HG03159 (cell line): ENCODE measurements around the gene PFDN5.
A peak's percentile ranks its signal among the peaks of the same experiment; 100 is the strongest.

Experiments
- ATAC-seq: cut with Tn5 transposase; IDR thresholded peaks from one replicate; pipeline ENCODE4 v1.9.1; 2021; ENCODE audit warnings: mild to moderate bottlenecking, moderate library complexity; ENCODE audit not compliant: unreplicated experiment

PFDN5 gene

DNA sequence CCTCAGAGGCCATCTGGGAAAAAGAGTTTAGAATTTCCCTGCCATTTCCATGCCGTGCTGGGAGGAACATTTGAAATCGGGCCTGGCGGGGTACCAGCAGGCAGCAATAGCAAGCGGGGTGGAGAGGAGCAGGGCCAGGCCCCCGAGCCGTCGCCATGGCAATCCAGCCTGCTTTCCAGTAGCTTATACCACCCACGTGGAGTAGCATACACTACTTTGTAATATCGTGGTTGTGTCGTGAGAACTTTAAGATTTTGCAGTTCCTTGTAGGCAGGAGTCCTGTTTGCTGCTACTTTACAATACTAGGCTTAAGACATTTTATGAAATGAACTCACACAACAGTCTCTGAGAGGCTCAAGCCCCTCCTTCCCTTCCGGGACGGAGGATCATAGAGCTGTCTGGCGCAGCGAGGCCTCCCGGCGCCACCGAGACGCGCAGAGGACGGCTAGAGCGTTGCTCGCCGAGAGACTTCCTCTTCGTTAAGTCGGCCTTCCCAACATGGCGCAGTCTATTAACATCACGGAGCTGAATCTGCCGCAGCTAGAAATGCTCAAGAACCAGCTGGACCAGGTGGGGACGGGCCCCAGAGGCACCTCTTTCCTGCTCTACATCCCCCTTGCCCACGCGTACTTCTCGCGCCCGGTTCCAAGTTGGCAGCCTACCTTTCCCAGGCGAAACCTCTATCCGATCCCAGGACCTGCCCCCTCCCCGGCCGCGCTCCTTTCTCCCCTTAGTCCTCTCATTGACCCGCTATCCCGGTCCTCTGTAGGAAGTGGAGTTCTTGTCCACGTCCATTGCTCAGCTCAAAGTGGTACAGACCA, at the start of gene PFDN5:
PFDN5 (plus strand) TSS at position 473 of the 821 bp plus-strand sequence; CDS start at position 499, 26 bp downstream.
- peak; percentile 79 for ATAC-seq

DNA sequence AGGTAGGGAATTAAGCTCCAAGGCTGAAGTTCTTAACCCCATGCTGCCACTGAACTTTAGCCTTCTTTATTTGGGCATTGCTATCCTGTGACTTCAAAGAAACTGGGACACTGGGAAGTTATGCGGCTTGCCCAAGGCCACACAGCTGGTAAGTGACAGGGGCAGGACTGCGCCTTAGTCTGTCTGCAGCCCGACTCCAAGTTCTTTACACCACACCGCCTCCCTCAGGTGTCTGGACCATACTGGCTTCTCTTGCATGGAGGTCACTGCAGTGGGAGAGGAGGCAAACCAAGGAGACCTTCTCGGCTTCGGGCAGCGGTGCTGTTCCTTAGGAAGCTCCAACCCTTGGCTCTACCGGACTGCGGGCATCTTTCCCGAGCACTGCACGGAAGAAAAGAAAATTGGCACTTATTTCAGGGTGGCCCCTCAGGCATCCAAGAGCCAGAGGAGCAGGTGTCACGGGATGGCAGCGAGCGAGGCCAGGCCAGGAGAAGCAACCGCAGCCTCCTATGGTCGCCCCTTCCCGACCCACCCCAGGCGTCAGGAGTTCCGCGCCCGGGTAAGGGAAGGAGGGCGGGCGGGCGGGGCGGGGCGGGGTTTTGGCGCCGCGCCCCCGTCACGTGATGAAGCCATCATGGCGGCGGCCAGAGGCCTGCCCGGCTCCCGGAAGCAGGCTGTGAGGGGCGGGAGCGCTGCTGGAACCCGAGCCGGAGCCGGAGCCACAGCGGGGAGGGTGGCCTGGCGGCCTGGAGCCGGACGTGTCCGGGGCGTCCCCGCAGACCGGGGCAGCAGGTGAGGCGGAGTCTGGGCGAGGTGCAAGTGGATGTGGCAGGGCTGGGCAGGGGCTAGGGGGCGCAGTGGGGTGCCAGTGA, 43.6 kb upstream of the PFDN5 start:
- peak; percentile 71 for ATAC-seq

GRCh38 chr12:53252349-53252916, 42.9 kb upstream of the PFDN5 start:
- ATAC-seq, result no peak

DNA sequence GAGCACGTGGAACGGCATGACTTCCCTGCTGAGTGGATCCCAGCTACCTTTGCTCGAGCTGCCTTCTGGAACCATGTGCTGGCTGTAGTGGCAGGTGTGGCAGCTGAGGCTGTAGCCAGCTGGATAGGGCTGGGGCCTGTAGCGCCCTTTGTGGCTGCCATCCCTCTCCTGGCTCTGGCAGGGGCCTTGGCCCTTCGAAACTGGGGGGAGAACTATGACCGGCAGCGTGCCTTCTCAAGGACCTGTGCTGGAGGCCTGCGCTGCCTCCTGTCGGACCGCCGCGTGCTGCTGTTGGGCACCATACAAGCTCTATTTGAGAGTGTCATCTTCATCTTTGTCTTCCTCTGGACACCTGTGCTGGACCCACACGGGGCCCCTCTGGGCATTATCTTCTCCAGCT, 42.0 kb upstream of the PFDN5 start:
- no peak for ATAC-seq

GRCh38 chr12:53254816-53255545, 40.4 kb upstream of the PFDN5 start:
- ATAC-seq, result no peak

DNA sequence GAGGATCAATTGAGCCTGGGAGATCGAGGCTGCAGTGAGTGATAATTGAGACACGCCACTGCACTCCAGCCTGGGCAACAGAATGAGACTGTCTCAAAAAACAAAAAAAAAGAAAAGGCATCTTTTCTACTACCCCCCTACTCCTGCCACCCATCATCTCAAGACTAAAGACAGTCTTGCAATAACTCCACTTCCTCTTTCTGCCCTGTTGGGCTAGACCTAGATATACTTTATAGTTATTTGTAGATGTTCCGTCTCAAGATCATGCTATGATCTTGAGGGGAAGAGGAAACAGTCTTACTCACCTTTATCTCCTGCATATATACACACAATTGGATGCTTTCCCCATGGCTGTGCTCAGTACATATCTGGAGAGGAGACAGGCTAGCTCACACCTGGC, 39.3 kb upstream of the PFDN5 start:
- no peak for ATAC-seq

GRCh38 chr12:53258541-53259539, 36.5 kb upstream of the PFDN5 start:
- ATAC-seq, result no peak

DNA sequence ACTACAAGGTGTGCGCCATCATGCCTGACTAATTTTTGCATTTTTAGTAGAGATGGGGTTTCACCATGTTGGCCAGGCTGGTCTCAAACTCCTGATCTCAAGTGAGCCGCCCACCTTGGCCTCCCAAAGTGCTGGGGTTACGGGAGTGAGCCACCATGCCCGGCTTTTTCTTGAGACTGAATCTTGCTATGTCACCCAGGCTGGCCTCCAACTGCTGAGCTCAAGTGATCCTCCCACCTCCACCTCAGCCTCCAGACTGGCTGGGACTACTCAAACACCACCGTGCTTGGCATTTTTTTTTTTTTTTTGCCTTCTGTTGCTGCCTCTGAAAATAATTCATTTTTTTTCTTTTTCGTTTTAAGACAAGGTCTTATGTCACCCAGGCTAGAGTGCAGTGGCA, 35.5 kb upstream of the PFDN5 start:
- no peak for ATAC-seq

- ATAC-seq, result no peak
Observed at GRCh38 chr12:53265783-53266182, 29.6 kb upstream of the PFDN5 start.

DNA sequence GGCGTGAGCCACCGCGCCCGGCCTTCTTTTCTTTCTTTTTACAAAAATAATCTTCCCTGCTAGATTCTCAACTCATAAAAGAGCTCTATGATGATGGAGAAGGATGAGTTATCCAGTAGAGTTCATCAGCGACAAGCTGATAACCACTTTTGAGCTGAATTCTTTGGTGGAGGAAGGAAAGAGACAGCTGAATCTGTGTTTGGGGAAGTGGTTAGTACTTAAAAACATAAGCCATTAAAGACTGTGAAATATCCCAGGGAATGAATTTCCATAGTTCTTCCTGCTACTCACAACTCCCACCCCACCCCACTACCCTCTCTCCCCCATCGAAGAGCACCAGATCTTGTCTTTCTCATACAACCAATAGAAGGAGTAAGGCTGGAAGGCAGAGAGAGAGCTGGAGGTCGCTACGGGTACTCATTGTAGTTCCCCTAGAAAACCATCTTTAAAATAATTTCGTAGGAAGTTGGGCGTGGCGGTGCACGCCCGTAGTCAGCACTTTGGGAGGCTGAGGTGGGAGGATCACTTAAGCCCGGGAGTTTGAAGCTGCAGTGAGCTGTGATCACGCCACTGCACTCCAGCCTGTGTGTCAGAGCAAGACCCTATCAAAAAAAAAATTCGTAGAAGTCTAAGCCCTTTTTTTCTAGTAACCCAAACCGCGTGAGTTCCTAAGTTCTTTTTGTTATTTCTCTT, 27.9 kb upstream of the PFDN5 start:
- ATAC-seq, result no peak

DNA sequence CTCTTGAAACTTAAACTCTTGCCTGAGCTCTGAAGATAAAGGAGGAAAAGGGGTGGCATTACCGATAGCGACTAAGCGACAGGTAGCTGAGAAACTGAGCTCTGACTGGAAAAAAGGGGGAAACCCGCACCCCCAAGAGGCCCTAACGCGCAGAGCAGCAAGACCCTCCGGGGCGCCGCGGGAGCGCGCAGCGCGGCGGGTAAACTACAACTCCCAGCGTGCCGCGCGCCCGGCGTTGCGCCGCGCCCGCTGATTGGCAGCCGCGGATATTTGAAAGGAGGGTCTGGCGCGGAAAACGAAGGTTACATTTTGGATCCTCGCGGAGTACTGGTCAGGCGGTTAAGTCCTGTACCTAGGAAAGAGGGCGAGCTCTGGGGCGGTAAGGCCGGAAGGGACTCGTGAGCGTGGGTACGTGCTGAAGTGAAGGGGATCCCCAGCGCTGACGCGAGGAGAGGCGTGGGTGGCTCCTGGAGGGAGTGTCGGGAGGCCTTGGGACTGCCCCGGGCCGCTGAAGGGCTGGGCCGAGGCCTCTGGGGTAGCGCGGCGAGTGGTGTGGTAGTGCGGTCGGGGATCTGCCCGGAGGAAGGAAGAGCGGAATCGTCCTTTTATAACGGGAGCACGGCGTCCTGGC, 27.2 kb upstream of the PFDN5 start, which contains the start of gene ESPL1:
ESPL1 (plus strand) TSS at position 301 of the 631 bp plus-strand sequence. CDS start 468 bp downstream, outside the sequence.
- peak; percentile 78 for ATAC-seq

DNA sequence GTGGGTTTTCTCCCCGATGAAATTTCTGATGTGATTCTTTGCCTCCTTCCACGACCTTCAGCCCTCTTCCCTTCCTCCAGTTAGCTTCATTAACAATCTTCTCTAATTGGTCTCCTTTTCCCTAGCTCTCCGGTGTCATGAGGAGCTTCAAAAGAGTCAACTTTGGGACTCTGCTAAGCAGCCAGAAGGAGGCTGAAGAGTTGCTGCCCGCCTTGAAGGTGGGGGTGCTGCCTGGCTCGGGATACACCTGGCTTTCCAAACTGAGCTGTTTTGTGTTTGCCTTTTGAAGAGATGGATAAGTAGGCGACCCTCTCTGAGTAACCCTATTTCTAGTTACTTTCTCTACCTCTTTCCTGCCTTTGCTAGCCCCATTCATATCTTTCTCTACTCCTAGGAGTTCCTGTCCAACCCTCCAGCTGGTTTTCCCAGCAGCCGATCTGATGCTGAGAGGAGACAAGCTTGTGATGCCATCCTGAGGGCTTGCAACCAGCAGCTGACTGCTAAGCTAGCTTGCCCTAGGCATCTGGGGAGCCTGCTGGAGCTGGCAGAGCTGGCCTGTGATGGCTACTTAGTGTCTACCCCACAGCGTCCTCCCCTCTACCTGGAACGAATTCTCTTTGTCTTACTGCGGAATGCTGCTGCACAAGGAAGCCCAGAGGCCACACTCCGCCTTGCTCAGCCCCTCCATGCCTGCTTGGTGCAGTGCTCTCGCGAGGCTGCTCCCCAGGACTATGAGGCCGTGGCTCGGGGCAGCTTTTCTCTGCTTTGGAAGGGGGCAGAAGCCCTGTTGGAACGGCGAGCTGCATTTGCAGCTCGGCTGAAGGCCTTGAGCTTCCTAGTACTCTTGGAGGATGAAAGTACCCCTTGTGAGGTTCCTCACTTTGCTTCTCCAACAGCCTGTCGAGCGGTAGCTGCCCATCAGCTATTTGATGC, 26.4 kb upstream of the PFDN5 start:
- no peak for ATAC-seq

- ATAC-seq, result no peak
Observed at GRCh38 chr12:53274445-53274844, 20.9 kb upstream of the PFDN5 start.

- no peak for ATAC-seq
Observed at GRCh38 chr12:53276511-53276910, 18.8 kb upstream of the PFDN5 start.

DNA sequence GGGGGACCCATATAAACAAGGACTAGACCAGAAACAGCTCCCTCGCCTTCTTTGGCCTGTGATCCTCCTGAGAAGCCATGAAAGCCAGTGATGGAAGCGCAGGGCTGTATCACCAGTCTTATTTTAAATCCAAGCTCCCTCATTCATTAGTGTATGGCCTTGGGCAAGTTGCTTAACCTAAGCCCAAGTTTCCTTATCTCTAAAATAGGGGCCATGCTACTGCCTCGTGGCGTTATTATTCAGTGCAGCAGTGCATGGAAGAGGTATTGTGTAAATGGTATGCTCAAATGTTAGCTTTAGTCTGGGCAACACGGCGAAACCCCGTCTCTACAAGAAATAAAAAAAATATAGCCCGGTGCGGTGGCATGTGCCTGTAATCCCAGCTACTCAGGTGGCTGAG, 17.4 kb upstream of the PFDN5 start:
- no peak for ATAC-seq

DNA sequence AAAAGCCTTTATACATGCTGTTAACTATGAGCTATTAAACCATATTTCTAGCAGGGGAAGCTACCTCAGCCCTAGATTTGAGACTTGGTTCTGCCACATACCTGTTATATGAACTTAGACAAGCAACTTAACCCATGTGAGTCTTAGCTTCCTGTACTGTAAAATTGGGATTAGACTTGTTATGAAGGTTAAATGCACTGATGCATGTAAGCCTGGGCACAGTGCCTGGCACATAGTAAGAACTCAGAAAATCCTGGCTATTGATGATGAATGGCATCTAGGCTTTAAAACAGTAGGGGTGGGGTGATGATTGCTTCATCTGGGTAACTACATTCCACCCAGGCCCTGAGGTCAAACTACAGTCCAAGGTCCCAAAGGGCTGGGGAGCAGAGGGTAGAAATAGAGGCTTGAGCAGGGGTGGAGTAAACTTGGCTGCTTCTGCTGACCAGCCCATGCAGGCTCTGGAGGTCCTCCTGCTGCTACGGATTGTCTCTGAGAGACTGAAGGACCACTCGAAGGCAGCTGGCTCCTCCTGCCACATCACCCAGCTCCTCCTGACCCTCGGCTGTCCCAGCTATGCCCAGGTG, 16.0 kb upstream of the PFDN5 start:
- ATAC-seq, result no peak

DNA sequence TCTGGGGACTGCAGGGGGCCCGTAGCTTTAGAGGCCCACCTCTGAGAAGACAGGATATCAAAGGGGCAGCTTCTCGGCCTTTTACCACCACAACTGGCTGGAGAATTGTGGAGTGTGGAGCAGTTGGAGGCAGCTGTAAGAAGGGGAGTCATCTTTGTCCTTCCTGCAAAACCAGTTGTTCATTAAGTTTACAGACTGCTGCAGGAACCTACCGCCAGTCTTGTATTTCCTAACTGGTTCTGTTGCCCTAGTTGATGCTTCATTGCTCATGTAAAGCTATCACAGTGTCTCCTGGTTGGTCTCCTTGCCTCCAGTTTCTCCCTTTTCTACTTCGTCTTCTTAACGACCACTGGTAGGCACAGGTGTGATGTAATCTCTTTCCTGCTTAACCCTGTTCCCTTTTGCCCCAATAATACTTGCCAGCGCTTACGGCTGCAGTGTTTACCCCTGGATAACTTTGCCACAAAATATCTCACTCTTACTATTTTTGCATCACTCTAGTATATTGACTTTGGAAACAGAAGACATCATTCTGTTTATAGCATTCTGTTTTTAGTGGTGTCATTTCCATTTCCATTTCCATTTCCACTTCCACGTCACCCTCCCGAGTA, 15.3 kb upstream of the PFDN5 start:
- no peak for ATAC-seq
